Measurements from ENCODE around the gene CD300A. TPM values are rescaled to one million over a fixed set of nuclear protein-coding genes. Genes with fewer than 3 reads are reported as not detected.
"Not testable (repeated sequence)": the region's sequence is repeated elsewhere in the genome, so short reads cannot be mapped to it uniquely, and the experiment has no call there.

Gene CD300A
- total and polyA plus RNA-seq, 12 donors: 1.6 to 26.6 (median 12.8) TPM

- whole genome bisulfite sequencing, 4 donors: 73 to 88% (median 87%) methylated on average over 3 of the region's 3 CpGs
- TF ChIP-seq POLR2A (IDR thresholded peaks at IDR 0.05) (no peak), CTCF (IDR thresholded peaks at IDR 0.05) (no peak)
- no peak overlapping the region for H3K4me3 ChIP-seq
- H3K27ac ChIP-seq: no peak overlapping the region
- H3K36me3 ChIP-seq (replicated peaks in 1 of 2): no peaks in the 10 kb centered on the region
- no peaks in the 10 kb centered on the region for H3K9me3 ChIP-seq (replicated peaks in 1 of 3)
- no peaks in the 10 kb centered on the region for H3K4me1 ChIP-seq (replicated peaks in 1 of 2)
- H3K27me3 ChIP-seq: peaks cover 3% of the 10 kb centered on the region
- intact Hi-C loops (cut with DNase I): no loop called here
- DNase-seq: peak in 1 of 7 donors; percentile 14
These were observed 50.3 kb downstream of the CD300A start for GRCh38 chr17:74516561-74517328.

GRCh38 chr17:74518413-74518981 lies 52.1 kb downstream of the CD300A start:
- DNase-seq; H3K4me3 ChIP-seq; H3K27me3 ChIP-seq; H3K36me3 ChIP-seq (replicated peaks in 1 of 2); H3K9me3 ChIP-seq (replicated peaks in 1 of 3); H3K4me1 ChIP-seq (replicated peaks in 1 of 2); intact Hi-C loops (cut with DNase I); H3K27ac ChIP-seq: not testable (repeated sequence)
- WGBS, 4 donors: 80 to 87% (median 85%) methylated on average over 6 of the region's 6 CpGs

GRCh38 chr17:74520016-74520434 lies 53.6 kb downstream of the CD300A start:
- intact Hi-C loops (cut with DNase I): no loop called here
- Histone ChIP-seq H3K27me3 (peaks cover 3% of the 10 kb centered on the region), H3K4me3 (no peak overlapping the region), H3K4me1 (replicated peaks in 1 of 2) (no peaks in the 10 kb centered on the region), H3K27ac (peak overlapping the region in 3 of 5 donors; percentile 75 to 90 (median 79)), H3K9me3 (replicated peaks in 1 of 3) (no peaks in the 10 kb centered on the region), H3K36me3 (replicated peaks in 1 of 2) (no peaks in the 10 kb centered on the region)
- TF ChIP-seq CTCF (IDR thresholded peaks at IDR 0.05) (no peak), POLR2A (IDR thresholded peaks at IDR 0.05) (no peak)
- peak in 2 of 7 donors; percentile 46 to 56 for DNase-seq
- 69 to 74% (median 72%) methylated on average over 3 of the region's 3 CpGs for WGBS, 4 donors

GRCh38 chr17:74520790-74521480 lies 54.5 kb downstream of the CD300A start:
- TF ChIP-seq CTCF (IDR thresholded peaks at IDR 0.05): no peak
- no peak for TF ChIP-seq POLR2A (IDR thresholded peaks at IDR 0.05)
- H3K4me3 ChIP-seq: no peak overlapping the region
- WGBS, 4 donors: 75 to 84% (median 80%) methylated on average over 21 of the region's 21 CpGs
- H3K27me3 ChIP-seq: peaks cover 3% of the 10 kb centered on the region
- DNase-seq: peak in 4 of 7 donors; percentile 43 to 60 (median 48)
- no peaks in the 10 kb centered on the region for H3K36me3 ChIP-seq (replicated peaks in 1 of 2)
- peak overlapping the region; percentile 41 to 90 (median 75) for H3K27ac ChIP-seq
- no peaks in the 10 kb centered on the region for H3K4me1 ChIP-seq (replicated peaks in 1 of 2)
- no peaks in the 10 kb centered on the region for H3K9me3 ChIP-seq (replicated peaks in 1 of 3)
- intact Hi-C loops (cut with DNase I): no loop called here

All from adrenal gland (tissue), 12 donors.